Measurements from ENCODE around the gene COL4A4.

The COL4A4 gene

GRCh38 chr2:227191367-227191766, 27.4 kb upstream of the COL4A4 start:
- no peak overlapping the region for H3K27ac ChIP-seq (ENCODE audit: low read depth, low read length)
- no peaks in the 10 kb centered on the region for H3K27me3 ChIP-seq (ENCODE audit: low read length)
- TF ChIP-seq EZH2phosphoT487 (conservative IDR thresholded peaks at IDR 0.05; ENCODE audit: low read length) = no peak
- TF ChIP-seq, protein P1, sequence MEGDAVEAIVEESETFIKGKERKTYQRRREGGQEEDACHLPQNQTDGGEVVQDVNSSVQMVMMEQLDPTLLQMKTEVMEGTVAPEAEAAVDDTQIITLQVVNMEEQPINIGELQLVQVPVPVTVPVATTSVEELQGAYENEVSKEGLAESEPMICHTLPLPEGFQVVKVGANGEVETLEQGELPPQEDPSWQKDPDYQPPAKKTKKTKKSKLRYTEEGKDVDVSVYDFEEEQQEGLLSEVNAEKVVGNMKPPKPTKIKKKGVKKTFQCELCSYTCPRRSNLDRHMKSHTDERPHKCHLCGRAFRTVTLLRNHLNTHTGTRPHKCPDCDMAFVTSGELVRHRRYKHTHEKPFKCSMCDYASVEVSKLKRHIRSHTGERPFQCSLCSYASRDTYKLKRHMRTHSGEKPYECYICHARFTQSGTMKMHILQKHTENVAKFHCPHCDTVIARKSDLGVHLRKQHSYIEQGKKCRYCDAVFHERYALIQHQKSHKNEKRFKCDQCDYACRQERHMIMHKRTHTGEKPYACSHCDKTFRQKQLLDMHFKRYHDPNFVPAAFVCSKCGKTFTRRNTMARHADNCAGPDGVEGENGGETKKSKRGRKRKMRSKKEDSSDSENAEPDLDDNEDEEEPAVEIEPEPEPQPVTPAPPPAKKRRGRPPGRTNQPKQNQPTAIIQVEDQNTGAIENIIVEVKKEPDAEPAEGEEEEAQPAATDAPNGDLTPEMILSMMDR (IDR thresholded peaks at IDR 0.05; ENCODE audit: insufficient read depth, low read length, poor library complexity, severe bottlenecking) = no peak
- H3K36me3 ChIP-seq (ENCODE audit: low read length) = no peaks in the 10 kb centered on the region
- no peak overlapping the region for H3K4me3 ChIP-seq (ENCODE audit: insufficient read depth, low read length, poor library complexity, severe bottlenecking)
- no peaks in the 10 kb centered on the region for H4K20me1 ChIP-seq (ENCODE audit: low read depth, low read length)
- H2AFZ ChIP-seq (ENCODE audit: low read depth, low read length, severe bottlenecking) = no peak overlapping the region
- no peak overlapping the region for H3K4me2 ChIP-seq (ENCODE audit: low read depth, low read length, poor library complexity, severe bottlenecking)
- H3K79me2 ChIP-seq (ENCODE audit: insufficient read depth, low read length) = no peaks in the 10 kb centered on the region
- H3K9me2 ChIP-seq (replicated peaks; ENCODE audit: insufficient read depth, low read length) = no peaks in the 10 kb centered on the region
- no peaks in the 10 kb centered on the region for H3F3A ChIP-seq (ENCODE audit: insufficient read depth)
- H3K9me3 ChIP-seq (ENCODE audit: insufficient read depth, low read length) = no peaks in the 10 kb centered on the region
- H3K9ac ChIP-seq (ENCODE audit: low read length) = no peak overlapping the region

DNA sequence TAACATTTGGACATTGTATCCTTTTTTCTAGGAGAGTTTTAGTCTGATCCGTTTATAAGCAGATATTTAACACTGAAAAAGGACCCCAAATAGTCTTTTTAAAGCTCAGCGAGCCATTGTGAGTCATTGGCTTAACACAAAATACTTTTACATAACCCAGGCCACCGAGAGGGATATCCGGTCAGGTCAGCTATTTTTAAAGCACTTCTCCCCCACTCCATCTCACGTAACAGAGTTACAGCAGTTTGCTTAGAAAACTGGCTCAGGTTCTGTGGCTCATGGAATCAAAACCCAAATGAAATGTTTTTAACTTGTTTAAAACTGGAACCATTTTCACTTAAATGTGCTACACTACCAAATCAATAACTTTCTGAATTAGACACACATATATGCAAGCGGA, 24.3 kb upstream of the COL4A4 start:
- no peak overlapping the region for H3K27ac ChIP-seq (ENCODE audit: low read depth, low read length)
- no peaks in the 10 kb centered on the region for H3K79me2 ChIP-seq (ENCODE audit: insufficient read depth, low read length)
- H3F3A ChIP-seq (ENCODE audit: insufficient read depth) = no peaks in the 10 kb centered on the region
- no peaks in the 10 kb centered on the region for H4K20me1 ChIP-seq (ENCODE audit: low read depth, low read length)
- no peaks in the 10 kb centered on the region for H3K36me3 ChIP-seq (ENCODE audit: low read length)
- no peak overlapping the region for H3K4me3 ChIP-seq (ENCODE audit: insufficient read depth, low read length, poor library complexity, severe bottlenecking)
- no peak overlapping the region for H2AFZ ChIP-seq (ENCODE audit: low read depth, low read length, severe bottlenecking)
- no peak overlapping the region for H3K9ac ChIP-seq (ENCODE audit: low read length)
- TF ChIP-seq, protein P1 (IDR thresholded peaks at IDR 0.05; ENCODE audit: insufficient read depth, low read length, poor library complexity, severe bottlenecking) = no peak
- no peak for TF ChIP-seq EZH2phosphoT487 (conservative IDR thresholded peaks at IDR 0.05; ENCODE audit: low read length)
- H3K27me3 ChIP-seq (ENCODE audit: low read length) = no peaks in the 10 kb centered on the region
- H3K4me2 ChIP-seq (ENCODE audit: low read depth, low read length, poor library complexity, severe bottlenecking) = no peak overlapping the region
- no peaks in the 10 kb centered on the region for H3K9me3 ChIP-seq (ENCODE audit: insufficient read depth, low read length)
- no peaks in the 10 kb centered on the region for H3K9me2 ChIP-seq (replicated peaks; ENCODE audit: insufficient read depth, low read length)

- no peaks in the 10 kb centered on the region for H3K36me3 ChIP-seq (ENCODE audit: low read length)
- H3K27ac ChIP-seq (ENCODE audit: low read depth, low read length) = no peak overlapping the region
- no peaks in the 10 kb centered on the region; the same call in 1 of the 2 replicates for H4K20me1 ChIP-seq (ENCODE audit: low read depth, low read length)
- no peak overlapping the region for H3K9ac ChIP-seq (ENCODE audit: low read length)
- H3K27me3 ChIP-seq (ENCODE audit: low read length) = no peaks in the 10 kb centered on the region
- no peak overlapping the region for H3K4me3 ChIP-seq (ENCODE audit: insufficient read depth, low read length, poor library complexity, severe bottlenecking)
- no peaks in the 10 kb centered on the region for H3K9me3 ChIP-seq (ENCODE audit: insufficient read depth, low read length)
- TF ChIP-seq, protein P1 (IDR thresholded peaks at IDR 0.05; ENCODE audit: insufficient read depth, low read length, poor library complexity, severe bottlenecking) = no peak
- no peak for TF ChIP-seq EZH2phosphoT487 (conservative IDR thresholded peaks at IDR 0.05; ENCODE audit: low read length)
- no peaks in the 10 kb centered on the region for H3K79me2 ChIP-seq (ENCODE audit: insufficient read depth, low read length)
- no peaks in the 10 kb centered on the region for H3F3A ChIP-seq (ENCODE audit: insufficient read depth)
- H3K9me2 ChIP-seq (replicated peaks; ENCODE audit: insufficient read depth, low read length) = no peaks in the 10 kb centered on the region
- no peak overlapping the region for H3K4me2 ChIP-seq (ENCODE audit: low read depth, low read length, poor library complexity, severe bottlenecking)
- H2AFZ ChIP-seq (ENCODE audit: low read depth, low read length, severe bottlenecking) = no peak overlapping the region
Measured at GRCh38 chr2:227186751-227187150, 22.7 kb upstream of the COL4A4 start.

All from SU-DHL-6 (cell line).